Measurements from ENCODE around the gene PLA2G5. TPM values are rescaled to one million over a fixed set of nuclear protein-coding genes. Genes with fewer than 3 reads are reported as not detected.

PLA2G5 gene
- total and polyA plus RNA-seq, 2 of the 13 experiments (the other 11 are each of a cell fraction or from before 2014, with no cell fraction given), result not detected

DNA sequence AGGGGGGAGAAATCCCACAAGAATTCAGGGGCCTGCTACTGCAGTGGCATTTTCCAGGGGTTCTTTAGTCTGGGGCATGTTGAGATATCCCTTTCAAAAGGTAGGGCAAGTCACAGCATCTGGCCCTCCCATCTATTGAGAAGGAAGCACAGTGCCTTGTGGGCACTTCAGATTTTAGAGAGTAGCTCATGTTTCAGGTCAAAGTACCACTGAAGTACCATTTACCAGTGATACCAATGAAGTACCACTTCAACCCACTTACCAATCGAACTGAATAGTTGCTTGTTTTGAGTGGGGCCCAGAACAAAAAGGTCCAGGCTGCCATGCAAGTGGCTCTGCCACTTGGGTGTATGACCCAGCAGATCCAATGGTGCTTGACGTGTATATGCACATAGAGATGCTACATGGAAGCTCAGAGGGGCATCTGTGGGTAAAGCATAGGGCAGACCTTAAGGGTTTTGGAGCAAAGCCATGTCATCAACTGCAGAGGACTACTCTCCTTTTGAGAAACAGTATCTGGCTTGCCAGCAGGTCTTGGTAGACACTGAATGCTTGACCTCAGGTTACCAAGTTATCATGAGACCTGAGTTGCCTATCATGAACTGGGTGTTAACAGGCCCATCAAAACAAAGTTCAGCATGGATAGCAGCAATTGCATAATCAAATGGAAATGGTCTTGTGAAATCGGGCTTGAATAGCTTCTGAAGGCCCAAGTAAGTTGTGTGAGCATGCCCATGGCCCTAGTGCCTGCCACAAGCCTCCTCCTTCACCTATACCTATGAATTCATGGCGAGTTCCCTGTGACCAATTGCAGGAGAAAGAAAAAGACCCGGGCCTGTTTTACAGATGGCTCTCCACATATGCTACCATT lies 25.8 kb downstream of the PLA2G5 start:
- Histone ChIP-seq H3K9ac (ENCODE audit: insufficient read depth, low read depth, low read length) (no peak overlapping the region), H3K4me2 (ENCODE audit: low read depth, low read length) (no peak overlapping the region), H3K9me3 (ENCODE audit: low read length) (peaks cover 18% of the 10 kb centered on the region), H3K79me2 (ENCODE audit: insufficient read depth, low read length) (no peaks in the 10 kb centered on the region), H3K4me3 (replicated peaks in 1 of 3; ENCODE audit: insufficient read depth in 1 of 3, low read depth in 2 of 3, low read length in 3 of 3) (no peak overlapping the region), H4K20me1 (ENCODE audit: insufficient read depth, low read length) (no peaks in the 10 kb centered on the region), H2AFZ (ENCODE audit: low read length) (no peak overlapping the region), H3K27ac (ENCODE audit: extremely low read length, insufficient read depth, low read length) (no peak overlapping the region), H3K27me3 (ENCODE audit: control insufficient read depth in 1 of 2, insufficient read depth in 2 of 2, low read length in 2 of 2) (peaks cover 0 to 16% of the 10 kb centered on the region in 2 experiments; a peak in 2 of 5 replicates), H3K36me3 (replicated peaks in 1 of 2; ENCODE audit: control insufficient read depth in 1 of 2, insufficient read depth in 2 of 2, low read length in 2 of 2) (no peaks in the 10 kb centered on the region), H3K4me1 (ENCODE audit: insufficient read depth, low read length) (no peaks in the 10 kb centered on the region)
- intact Hi-C loops (cut with micrococcal nuclease; ENCODE audit: unreplicated experiment) (no loop called here), in situ Hi-C loops (cut with HindIII; ENCODE audit: extremely low pct_ligation_motif_present, low pct_unique_long_range_greater_than_20kb) (no loop called here)
- 0% methylated on average over 5 of the region's 5 CpGs for WGBS (ENCODE audit: low lambda C conversion rate)
- FAIRE-seq (no peak), ATAC-seq (no peak), DNase-seq (ENCODE audit: low spot score) (no peak)
- ChIA-PET CTCF (ENCODE audit: low intra/inter-chr PET ratio, low total read pairs) (no interaction called here), POLR2A (no interaction called here)
- no TSS peak for BruUV-seq (replicated peaks)
- TF ChIP-seq MTA3 (CRISPR knock-in tag; IDR thresholded peaks at IDR 0.05) (no peak), CEBPB (IDR thresholded peaks at IDR 0.05; ENCODE audit: borderline replicate concordance, low read depth, low read length) (peak; percentile 28; the same call in 1 of the 2 replicates)

DNA sequence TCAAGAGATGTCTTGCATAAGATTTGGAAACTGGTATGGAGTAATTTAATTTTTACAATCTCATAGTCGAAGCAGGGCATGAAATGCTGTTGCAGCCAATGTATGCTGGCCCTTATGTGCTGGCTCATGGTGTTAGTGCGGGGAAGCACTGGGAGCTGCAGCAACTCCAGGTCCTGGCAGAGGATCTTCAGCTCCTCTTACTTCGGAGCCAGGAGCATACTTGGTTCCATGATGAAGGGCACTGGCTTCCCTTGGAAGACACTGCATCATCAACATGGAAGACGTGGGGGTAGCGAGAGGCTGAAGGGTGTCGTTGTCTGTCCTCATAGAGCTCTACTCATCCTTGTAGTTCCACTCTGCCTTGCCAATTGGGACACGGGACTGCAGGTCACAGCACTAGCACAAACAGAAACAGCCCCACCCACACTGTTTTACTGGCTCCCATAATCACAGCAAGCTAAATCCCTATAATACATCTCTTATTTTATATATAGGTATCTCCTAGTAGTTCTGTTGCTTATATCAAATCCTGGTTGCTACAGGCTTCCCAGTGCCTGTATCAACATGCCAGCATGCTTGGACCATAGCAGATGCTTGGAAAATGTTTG lies 26.9 kb downstream of the PLA2G5 start:
- in situ Hi-C loops (cut with HindIII; ENCODE audit: extremely low pct_ligation_motif_present, low pct_unique_long_range_greater_than_20kb), result no loop called here
- POLR2A ChIA-PET, result no interaction called here
- H3K9ac ChIP-seq (ENCODE audit: insufficient read depth, low read depth, low read length), result no peak overlapping the region

More for the DNA sequence above, 26.9 kb downstream of the PLA2G5 start:
- Histone ChIP-seq H3K4me3 (replicated peaks in 1 of 3; ENCODE audit: insufficient read depth in 1 of 3, low read depth in 2 of 3, low read length in 3 of 3) (no peak overlapping the region), H3K4me1 (ENCODE audit: insufficient read depth, low read length) (no peaks in the 10 kb centered on the region), H3K27ac (ENCODE audit: extremely low read length, insufficient read depth, low read length) (no peak overlapping the region), H3K4me2 (ENCODE audit: low read depth, low read length) (no peak overlapping the region), H3K27me3 (ENCODE audit: control insufficient read depth in 1 of 2, insufficient read depth in 2 of 2, low read length in 2 of 2) (peaks cover 0 to 10% of the 10 kb centered on the region in 2 experiments; a peak in 2 of 5 replicates), H3K9me3 (ENCODE audit: low read length) (peaks cover 18% of the 10 kb centered on the region), H3K79me2 (ENCODE audit: insufficient read depth, low read length) (no peaks in the 10 kb centered on the region), H3K36me3 (replicated peaks in 1 of 2; ENCODE audit: control insufficient read depth in 1 of 2, insufficient read depth in 2 of 2, low read length in 2 of 2) (no peaks in the 10 kb centered on the region), H4K20me1 (ENCODE audit: insufficient read depth, low read length) (no peaks in the 10 kb centered on the region), H2AFZ (ENCODE audit: low read length) (no peak overlapping the region)
- TF ChIP-seq HNF4A (CRISPR knock-in tag; IDR thresholded peaks at IDR 0.05), result no peak
- FAIRE-seq (no peak), ATAC-seq (no peak), DNase-seq (ENCODE audit: low spot score) (no peak)
- CTCF ChIA-PET (ENCODE audit: low intra/inter-chr PET ratio, low total read pairs), result no interaction called here
- WGBS (ENCODE audit: low lambda C conversion rate), result 50% methylated on average over 2 of the region's 7 CpGs
- no TSS peak for BruUV-seq (replicated peaks)
- intact Hi-C loops (cut with micrococcal nuclease; ENCODE audit: unreplicated experiment), result no loop called here
